ENCODE data around the gene QSOX1.
A peak's percentile ranks its signal among the peaks of the same experiment; 100 is the strongest.

The QSOX1 gene

GRCh38 chr1:180252638-180253536 is 98.2 kb downstream of the QSOX1 start:
- peak in 3 of 4 experiments; percentile 18 to 49 (median 40) for DNase-seq

Data from activated naive CD4-positive, alpha-beta T cell (primary cell).